ENCODE data around the gene FXYD3. TPM values are rescaled to one million over a fixed set of nuclear protein-coding genes. Genes with fewer than 3 reads are reported as not detected.

The FXYD3 gene
- polyA plus RNA-seq, 1 donor (not counting 4 experiments of a cell fraction or from before 2014, with no cell fraction given): 851 TPM

DNA sequence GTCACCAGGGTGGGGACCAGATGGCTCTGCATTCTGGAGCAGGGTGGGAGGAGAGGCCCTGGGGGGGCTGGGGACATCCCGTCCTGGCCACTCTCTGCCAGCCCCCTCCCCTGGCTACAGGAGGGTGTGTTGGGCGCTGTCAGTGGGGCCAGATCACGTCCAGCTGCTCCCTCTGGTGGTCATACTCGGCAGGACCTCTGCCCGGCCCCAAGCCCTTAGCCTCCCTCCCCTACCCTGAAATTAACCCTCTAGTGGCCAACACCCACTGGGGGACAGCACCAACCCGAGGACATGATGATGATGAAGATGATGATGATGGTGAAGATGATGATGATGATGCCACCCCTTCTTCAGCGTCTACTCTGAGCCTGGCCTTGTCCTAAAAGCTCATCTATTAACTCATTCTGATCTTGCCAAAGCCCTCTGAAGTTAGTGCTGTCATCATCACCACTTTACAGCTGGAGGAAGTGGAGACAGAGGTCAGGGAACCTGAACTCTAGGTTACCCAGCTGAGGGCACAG lies 19.8 kb downstream of the FXYD3 start:
- H2AFZ ChIP-seq (ENCODE audit: control insufficient read depth, low read length): no peak overlapping the region
- no peak for TF ChIP-seq EZH2 (IDR thresholded peaks at IDR 0.05; ENCODE audit: low read length)
- TF ChIP-seq, protein P1, sequence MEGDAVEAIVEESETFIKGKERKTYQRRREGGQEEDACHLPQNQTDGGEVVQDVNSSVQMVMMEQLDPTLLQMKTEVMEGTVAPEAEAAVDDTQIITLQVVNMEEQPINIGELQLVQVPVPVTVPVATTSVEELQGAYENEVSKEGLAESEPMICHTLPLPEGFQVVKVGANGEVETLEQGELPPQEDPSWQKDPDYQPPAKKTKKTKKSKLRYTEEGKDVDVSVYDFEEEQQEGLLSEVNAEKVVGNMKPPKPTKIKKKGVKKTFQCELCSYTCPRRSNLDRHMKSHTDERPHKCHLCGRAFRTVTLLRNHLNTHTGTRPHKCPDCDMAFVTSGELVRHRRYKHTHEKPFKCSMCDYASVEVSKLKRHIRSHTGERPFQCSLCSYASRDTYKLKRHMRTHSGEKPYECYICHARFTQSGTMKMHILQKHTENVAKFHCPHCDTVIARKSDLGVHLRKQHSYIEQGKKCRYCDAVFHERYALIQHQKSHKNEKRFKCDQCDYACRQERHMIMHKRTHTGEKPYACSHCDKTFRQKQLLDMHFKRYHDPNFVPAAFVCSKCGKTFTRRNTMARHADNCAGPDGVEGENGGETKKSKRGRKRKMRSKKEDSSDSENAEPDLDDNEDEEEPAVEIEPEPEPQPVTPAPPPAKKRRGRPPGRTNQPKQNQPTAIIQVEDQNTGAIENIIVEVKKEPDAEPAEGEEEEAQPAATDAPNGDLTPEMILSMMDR (optimal IDR thresholded peaks at IDR 0.05 in 1 of 3, IDR thresholded peaks at IDR 0.05 in 1 of 3, conservative IDR thresholded peaks at IDR 0.05 in 1 of 3; ENCODE audit: extremely low read depth in 1 of 3, insufficient read depth in 2 of 3, low read length in 3 of 3): peak; percentile 64 to 93 (median 93)
- H3K9me3 ChIP-seq (ENCODE audit: control insufficient read depth, low read depth, low read length): no peaks in the 10 kb centered on the region
- dilution Hi-C loops (cut with MboI; ENCODE audit: extremely low pct_ligation_motif_present, low sequenced_read_pairs): no loop called here
- FAIRE-seq (peak; percentile 46), DNase-seq (ENCODE audit: low read depth, low spot score) (no peak)
- no peaks in the 10 kb centered on the region for H3K9me1 ChIP-seq (ENCODE audit: control insufficient read depth, extremely low read depth, insufficient read depth, low read length)
- H3K36me3 ChIP-seq (ENCODE audit: control insufficient read depth in 2 of 2, extremely low read depth in 1 of 2, insufficient read depth in 2 of 2, low read length in 2 of 2): no peaks in the 10 kb centered on the region
- H3K4me1 ChIP-seq (ENCODE audit: control insufficient read depth, extremely low read depth, insufficient read depth, low read length): peaks cover 6% of the 10 kb centered on the region
- no peaks in the 10 kb centered on the region for H3K79me2 ChIP-seq (ENCODE audit: control insufficient read depth, insufficient read depth, low read length)
- H3K4me3 ChIP-seq (ENCODE audit: control insufficient read depth in 2 of 3, extremely low read depth in 1 of 3, insufficient read depth in 2 of 3, low read depth in 1 of 3, low read length in 3 of 3): no peak overlapping the region
- no peak overlapping the region for H3K27ac ChIP-seq (ENCODE audit: control insufficient read depth, insufficient read depth, low read length)
- no peaks in the 10 kb centered on the region for H3K27me3 ChIP-seq (ENCODE audit: control insufficient read depth, extremely low read depth, insufficient read depth, low read length)
- no peaks in the 10 kb centered on the region for H4K20me1 ChIP-seq (ENCODE audit: control insufficient read depth, extremely low read depth, insufficient read depth, low read length)
- no peak overlapping the region for H3K9ac ChIP-seq (ENCODE audit: control insufficient read depth, extremely low read depth, insufficient read depth, low read length)
- H3K4me2 ChIP-seq (ENCODE audit: control insufficient read depth, extremely low read depth, insufficient read depth, low read depth, low read length): no peak overlapping the region

DNA sequence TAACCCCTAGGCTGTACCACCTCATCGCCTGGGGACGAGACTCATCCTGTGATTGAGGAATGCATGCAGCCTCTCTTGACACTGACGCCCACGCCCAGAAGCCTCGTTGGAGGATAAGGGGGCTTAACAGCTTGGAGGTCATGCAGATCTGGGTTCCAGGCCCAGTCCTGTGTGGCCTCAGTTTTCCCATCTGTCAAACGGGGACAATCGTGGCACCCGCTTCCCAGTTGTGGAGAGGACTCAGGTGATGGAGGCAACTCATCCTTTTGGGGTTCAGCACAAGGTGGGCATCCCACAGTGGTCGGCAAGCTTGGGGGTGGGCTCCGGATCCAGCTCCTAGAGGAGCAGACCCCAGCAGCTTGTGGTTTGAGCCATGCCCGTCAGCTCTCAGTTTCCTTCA lies 20.6 kb downstream of the FXYD3 start:
- H3K4me2 ChIP-seq (ENCODE audit: control insufficient read depth, extremely low read depth, insufficient read depth, low read depth, low read length): no peak overlapping the region
- H3K4me3 ChIP-seq (ENCODE audit: control insufficient read depth in 2 of 3, extremely low read depth in 1 of 3, insufficient read depth in 2 of 3, low read depth in 1 of 3, low read length in 3 of 3): no peak overlapping the region
- DNase-seq (ENCODE audit: low read depth, low spot score): no peak
- H3K27me3 ChIP-seq (ENCODE audit: control insufficient read depth, extremely low read depth, insufficient read depth, low read length): no peaks in the 10 kb centered on the region
- TF ChIP-seq EZH2 (IDR thresholded peaks at IDR 0.05; ENCODE audit: low read length): no peak
- TF ChIP-seq, protein P1 (optimal IDR thresholded peaks at IDR 0.05 in 1 of 3, IDR thresholded peaks at IDR 0.05 in 1 of 3, conservative IDR thresholded peaks at IDR 0.05 in 1 of 3; ENCODE audit: extremely low read depth in 1 of 3, insufficient read depth in 2 of 3, low read length in 3 of 3): no peak
- no peak overlapping the region for H2AFZ ChIP-seq (ENCODE audit: control insufficient read depth, low read length)
- no peaks in the 10 kb centered on the region for H3K36me3 ChIP-seq (ENCODE audit: control insufficient read depth in 2 of 2, extremely low read depth in 1 of 2, insufficient read depth in 2 of 2, low read length in 2 of 2)
- H3K9ac ChIP-seq (ENCODE audit: control insufficient read depth, extremely low read depth, insufficient read depth, low read length): no peak overlapping the region
- peaks cover 9% of the 10 kb centered on the region for H3K4me1 ChIP-seq (ENCODE audit: control insufficient read depth, extremely low read depth, insufficient read depth, low read length)
- H3K79me2 ChIP-seq (ENCODE audit: control insufficient read depth, insufficient read depth, low read length): no peaks in the 10 kb centered on the region
- no peaks in the 10 kb centered on the region for H3K9me1 ChIP-seq (ENCODE audit: control insufficient read depth, extremely low read depth, insufficient read depth, low read length)
- no peaks in the 10 kb centered on the region for H4K20me1 ChIP-seq (ENCODE audit: control insufficient read depth, extremely low read depth, insufficient read depth, low read length)
- FAIRE-seq: no peak
- no peak overlapping the region for H3K27ac ChIP-seq (ENCODE audit: control insufficient read depth, insufficient read depth, low read length)
- dilution Hi-C loops (cut with MboI; ENCODE audit: extremely low pct_ligation_motif_present, low sequenced_read_pairs): no loop called here
- H3K9me3 ChIP-seq (ENCODE audit: control insufficient read depth, low read depth, low read length): no peaks in the 10 kb centered on the region

Measured in keratinocyte (primary cell).